ENCODE data around the gene TMEM140. TPM values are rescaled to one million over a fixed set of nuclear protein-coding genes. Genes with fewer than 3 reads are reported as not detected.

TMEM140 gene
- total RNA-seq, 4 donors from 2014 or later: 4.8 to 36.3 (median 28.9) TPM

GRCh38 chr7:135195968-135196629, 48.2 kb downstream of the TMEM140 start:
- no peak overlapping the region for H3K27ac ChIP-seq
- H3K9me3 ChIP-seq: no peaks in the 10 kb centered on the region
- H3K4me1 ChIP-seq: no peaks in the 10 kb centered on the region
- intact Hi-C loops (cut with DNase I; ENCODE audit: low total_unique reads): loop anchor here (10.0 kb wide), 1 partner anchor 1061 kb away; no protein-coding TSS in a partner anchor
- H3K27me3 ChIP-seq: no peaks in the 10 kb centered on the region
- WGBS, 2 donors (ENCODE audit: low coverage in 1 of 2): 89% methylated on average over 14 of the region's 14 CpGs; no CpG with 5 or more reads in 1 of the 2 donors
- DNase-seq: no peak
- H3K4me3 ChIP-seq: no peak overlapping the region
- peaks cover 0 to 11% (median 2%) of the 10 kb centered on the region in 4 donors for H3K36me3 ChIP-seq
- in situ Hi-C loops (cut with MboI; ENCODE audit: low pct_ligation_motif_present in 1 of 4, low pct_unique_long_range_greater_than_20kb in 1 of 4, low sequenced_read_pairs in 3 of 4): loop anchor here in 1 of 4 donors (25.0 kb wide), 1 partner anchor 534 kb away; no protein-coding TSS in a partner anchor
- no peak for TF ChIP-seq POLR2A (IDR thresholded peaks at IDR 0.05)
- no peak for TF ChIP-seq POLR2AphosphoS5 (IDR thresholded peaks at IDR 0.05)
- TF ChIP-seq EP300 (IDR thresholded peaks at IDR 0.05; ENCODE audit: low read depth): no peak
- no peak for TF ChIP-seq CTCF (IDR thresholded peaks at IDR 0.05)

GRCh38 chr7:135197343-135197742, 49.5 kb downstream of the TMEM140 start:
- WGBS, 2 donors (ENCODE audit: low coverage in 1 of 2): 94% methylated on average over 2 of the region's 2 CpGs; no CpG with 5 or more reads in 1 of the 2 donors
- Histone ChIP-seq H3K4me1 (no peaks in the 10 kb centered on the region), H3K36me3 (peaks cover 0 to 9% (median 2%) of the 10 kb centered on the region in 4 donors), H3K27me3 (no peaks in the 10 kb centered on the region), H3K4me3 (no peak overlapping the region), H3K9me3 (no peaks in the 10 kb centered on the region), H3K27ac (no peak overlapping the region)
- in situ Hi-C loops (cut with MboI; ENCODE audit: low pct_ligation_motif_present in 1 of 4, low pct_unique_long_range_greater_than_20kb in 1 of 4, low sequenced_read_pairs in 3 of 4): loop anchor here in 1 of 4 donors (25.0 kb wide), 1 partner anchor 535 kb away; no protein-coding TSS in a partner anchor
- intact Hi-C loops (cut with DNase I; ENCODE audit: low total_unique reads): loop anchor here (10.0 kb wide), 1 partner anchor 1063 kb away; no protein-coding TSS in a partner anchor
- no peak for TF ChIP-seq POLR2A (IDR thresholded peaks at IDR 0.05)
- no peak for TF ChIP-seq EP300 (IDR thresholded peaks at IDR 0.05; ENCODE audit: low read depth)
- no peak for TF ChIP-seq POLR2AphosphoS5 (IDR thresholded peaks at IDR 0.05)
- TF ChIP-seq CTCF (IDR thresholded peaks at IDR 0.05): no peak
- DNase-seq: no peak

- Histone ChIP-seq H3K4me3 (no peak overlapping the region), H3K9me3 (no peaks in the 10 kb centered on the region), H3K27ac (no peak overlapping the region), H3K4me1 (no peaks in the 10 kb centered on the region), H3K27me3 (no peaks in the 10 kb centered on the region), H3K36me3 (peaks cover 0 to 5% (median 2%) of the 10 kb centered on the region in 4 donors)
- intact Hi-C loops (cut with DNase I; ENCODE audit: low total_unique reads): loop anchor here (10.0 kb wide), 1 partner anchor 1063 kb away; no protein-coding TSS in a partner anchor
- WGBS, 2 donors (ENCODE audit: low coverage in 1 of 2): 88 to 100% methylated on average over 2 to 15 of the region's 15 CpGs
- no peak for DNase-seq
- TF ChIP-seq POLR2A (IDR thresholded peaks at IDR 0.05) (no peak), EP300 (IDR thresholded peaks at IDR 0.05; ENCODE audit: low read depth) (no peak), CTCF (IDR thresholded peaks at IDR 0.05) (no peak)
- in situ Hi-C loops (cut with MboI; ENCODE audit: low pct_ligation_motif_present in 1 of 4, low pct_unique_long_range_greater_than_20kb in 1 of 4, low sequenced_read_pairs in 3 of 4): loop anchor here in 1 of 4 donors (25.0 kb wide), 1 partner anchor 536 kb away; no protein-coding TSS in a partner anchor
Measured at GRCh38 chr7:135197906-135198655, 50.2 kb downstream of the TMEM140 start.

- Histone ChIP-seq H3K27ac (no peak overlapping the region), H3K36me3 (peaks cover 0 to 5% (median 1%) of the 10 kb centered on the region in 4 donors), H3K27me3 (no peaks in the 10 kb centered on the region), H3K4me3 (no peak overlapping the region), H3K9me3 (no peaks in the 10 kb centered on the region), H3K4me1 (no peaks in the 10 kb centered on the region)
- intact Hi-C loops (cut with DNase I; ENCODE audit: low total_unique reads) (loop anchor here (10.0 kb wide), 1 partner anchor 1065 kb away; no protein-coding TSS in a partner anchor), in situ Hi-C loops (cut with MboI; ENCODE audit: low pct_ligation_motif_present in 1 of 4, low pct_unique_long_range_greater_than_20kb in 1 of 4, low sequenced_read_pairs in 3 of 4) (loop anchor here in 1 of 4 donors (25.0 kb wide), 1 partner anchor 537 kb away; no protein-coding TSS in a partner anchor)
- 91% methylated on average over 4 of the region's 4 CpGs; no CpG with 5 or more reads in 1 of the 2 donors for WGBS, 2 donors (ENCODE audit: low coverage in 1 of 2)
- TF ChIP-seq POLR2A (IDR thresholded peaks at IDR 0.05) (no peak), CTCF (IDR thresholded peaks at IDR 0.05) (no peak), EP300 (IDR thresholded peaks at IDR 0.05; ENCODE audit: low read depth) (no peak), POLR2AphosphoS5 (IDR thresholded peaks at IDR 0.05) (no peak)
- DNase-seq: no peak
Measured at GRCh38 chr7:135199439-135199838, 51.6 kb downstream of the TMEM140 start.
